Esophagus mucosa (tissue), 1 donor: Measurements from ENCODE around the gene ZC3H13. TPM values are rescaled to one million over a fixed set of nuclear protein-coding genes. Genes with fewer than 3 reads are reported as not detected.
"Not testable (repeated sequence)": the region's sequence is repeated elsewhere in the genome, so short reads cannot be mapped to it uniquely, and the experiment has no call there.

Source experiments
- ATAC-seq: fragments of 200-7000 bp; cut with Tn5 transposase; one replicate; pipeline ENCODE4 v1.9.1; 2020
- total RNA-seq: library from RNA; stranded (reverse); gene quantifications from one replicate; pipeline ENCODE4 v1.2.4, GENCODE V29; 2023
- donor health status: DM: yes; HTN: yes; CAD: no.

Gene ZC3H13
- total RNA-seq, 1 donor from 2014 or later, result 22.1 TPM

DNA sequence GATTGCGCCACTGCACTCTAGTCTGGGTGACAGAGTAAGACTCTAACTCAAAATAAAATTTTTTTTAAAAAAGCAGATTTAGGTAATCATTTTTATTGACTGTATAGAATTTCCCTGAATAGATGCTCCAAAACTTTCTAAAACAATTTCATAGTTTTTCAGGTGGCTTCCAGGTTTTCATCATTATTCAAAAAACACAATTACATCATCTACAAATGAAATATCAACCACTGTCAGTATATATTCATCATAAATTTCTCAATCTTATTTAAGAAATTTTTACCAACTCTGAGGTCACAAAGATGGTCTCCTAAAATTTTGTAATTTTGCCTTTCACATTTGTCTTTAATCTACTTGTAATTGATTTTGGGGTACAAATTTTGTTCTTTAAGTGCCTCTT lies 48.1 kb downstream of the ZC3H13 start:
- no peak for ATAC-seq

DNA sequence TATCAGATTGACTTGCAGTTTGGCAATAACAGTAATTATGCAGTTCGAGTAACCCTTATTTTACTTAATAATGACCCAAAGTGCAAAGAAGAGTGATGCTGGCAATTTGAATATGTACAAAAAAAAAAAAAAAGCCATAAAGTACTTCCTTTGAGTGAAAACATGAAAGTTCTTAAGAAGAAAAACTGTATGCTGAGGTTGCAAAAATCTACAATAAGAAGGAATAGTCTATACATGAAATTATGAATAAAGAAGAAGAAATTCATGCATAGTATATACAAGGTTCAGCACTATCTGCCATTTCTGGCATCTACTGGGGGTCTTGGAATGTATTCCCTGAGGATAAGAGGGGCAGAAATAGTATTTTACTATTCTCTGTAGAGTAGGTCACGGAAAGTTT lies 55.9 kb downstream of the ZC3H13 start:
- no peak for ATAC-seq

DNA sequence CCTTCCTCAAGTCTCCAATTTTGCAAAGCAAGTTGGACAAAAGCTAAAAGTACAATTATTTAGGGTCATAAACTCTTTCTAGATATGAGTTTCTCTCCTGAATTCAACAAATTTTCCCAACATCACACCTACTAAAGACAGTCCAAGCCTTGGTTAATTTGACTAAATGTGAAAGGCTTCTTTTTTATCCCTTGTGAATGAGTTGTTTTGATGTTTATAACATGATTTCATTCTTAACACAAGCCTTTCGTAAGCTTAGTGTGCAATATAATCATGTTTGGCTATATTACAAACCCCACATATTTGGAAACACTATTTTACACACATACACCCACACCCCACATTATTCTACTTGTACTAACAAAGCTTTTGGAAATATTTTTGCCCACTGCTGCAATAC lies 57.3 kb downstream of the ZC3H13 start:
- no peak for ATAC-seq

DNA sequence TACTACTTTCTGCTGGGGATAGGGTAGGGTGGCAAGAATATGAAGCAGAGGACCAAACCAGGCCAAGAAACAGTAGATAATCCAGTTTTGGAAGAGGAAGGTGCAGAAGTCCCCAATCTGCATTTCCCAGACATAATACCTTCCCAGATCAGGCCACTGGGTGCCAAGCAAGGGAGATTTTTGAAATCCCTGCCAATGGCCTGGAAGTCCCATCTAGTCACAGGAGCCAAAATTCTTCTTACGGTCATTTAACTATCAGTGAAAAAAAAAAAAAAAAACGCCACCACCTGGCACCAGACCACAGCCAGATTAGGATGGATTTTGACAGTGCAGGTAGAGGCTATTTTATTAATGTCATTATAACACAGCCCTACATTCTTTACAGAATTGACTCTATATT lies 57.8 kb downstream of the ZC3H13 start:
- ATAC-seq, result no peak

DNA sequence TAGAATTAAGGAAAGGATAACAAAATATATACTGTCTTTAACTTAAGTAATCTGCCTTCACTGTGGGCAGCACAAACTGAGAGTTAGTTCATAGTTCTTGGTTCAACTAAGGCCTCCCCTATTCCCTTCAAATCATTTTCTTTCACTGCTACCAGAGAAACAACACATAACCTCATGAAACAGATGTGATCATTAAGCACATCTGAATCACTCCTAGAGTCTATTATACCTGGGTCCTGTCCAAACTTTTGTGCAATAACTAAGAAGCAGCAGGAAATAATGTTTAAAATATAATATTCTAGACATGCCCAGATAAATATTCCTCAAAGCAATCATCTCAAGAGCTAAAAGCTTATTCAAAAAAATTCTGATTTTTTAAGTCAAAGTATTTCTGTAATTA lies 62.9 kb downstream of the ZC3H13 start:
- no peak for ATAC-seq

DNA sequence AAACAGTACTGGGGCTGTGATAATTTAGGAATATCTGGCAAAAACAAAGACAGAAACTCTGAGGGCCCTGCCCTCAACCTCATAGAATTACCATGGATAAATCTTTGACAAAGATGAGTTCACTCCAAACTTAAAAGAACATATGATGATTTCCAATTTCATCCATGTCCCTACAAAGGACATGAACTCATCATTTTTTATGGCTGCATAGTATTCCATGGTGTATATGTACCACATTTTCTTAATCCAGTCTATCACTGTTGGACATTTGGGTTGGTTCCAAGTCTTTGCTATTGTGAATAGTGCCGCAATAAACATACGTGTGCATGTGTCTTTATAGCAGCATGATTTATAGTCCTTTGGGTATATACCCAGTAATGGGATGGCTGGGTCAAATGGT lies 71.4 kb downstream of the ZC3H13 start:
- ATAC-seq, result not testable (repeated sequence)

DNA sequence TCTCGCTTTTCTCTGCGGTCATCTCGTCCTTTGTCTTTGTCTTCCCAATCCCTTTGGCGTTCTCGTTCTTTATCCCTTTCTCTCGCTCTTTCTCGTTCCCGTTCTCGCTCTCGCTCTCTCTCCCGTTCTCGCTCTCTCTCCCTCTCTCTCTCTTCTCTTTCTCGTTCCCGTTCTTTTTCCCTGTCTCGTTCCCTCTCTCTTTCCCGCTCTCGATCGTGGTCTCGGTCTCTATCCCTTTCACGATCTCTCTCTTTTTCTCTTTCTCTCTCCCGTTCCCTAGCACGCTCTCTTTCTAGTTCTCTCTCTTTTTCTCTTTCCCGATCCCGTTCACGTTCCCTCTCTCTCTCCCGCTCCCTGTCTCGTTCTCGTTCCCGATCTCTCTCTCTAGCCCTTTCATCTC lies 77.2 kb downstream of the ZC3H13 start:
- no peak for ATAC-seq

DNA sequence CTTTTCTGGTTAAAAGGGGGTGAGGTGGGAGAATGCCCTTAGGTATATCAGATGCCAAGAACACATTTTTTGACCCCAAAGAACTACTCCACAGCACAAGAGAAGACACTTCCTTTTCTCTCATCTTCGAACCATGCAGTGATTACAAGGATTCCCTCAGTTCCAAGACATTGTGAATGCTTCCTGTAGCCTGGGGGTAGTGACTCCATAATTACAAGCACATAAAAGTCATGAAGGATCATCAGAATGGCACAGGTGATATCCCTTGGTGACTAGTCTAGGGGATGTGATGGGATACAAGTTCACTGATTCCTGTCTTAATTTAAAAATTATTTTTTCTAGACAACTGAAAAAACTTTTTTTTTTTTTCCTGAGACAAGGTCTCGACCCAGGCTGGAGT lies 78.0 kb downstream of the ZC3H13 start:
- ATAC-seq, result no peak

DNA sequence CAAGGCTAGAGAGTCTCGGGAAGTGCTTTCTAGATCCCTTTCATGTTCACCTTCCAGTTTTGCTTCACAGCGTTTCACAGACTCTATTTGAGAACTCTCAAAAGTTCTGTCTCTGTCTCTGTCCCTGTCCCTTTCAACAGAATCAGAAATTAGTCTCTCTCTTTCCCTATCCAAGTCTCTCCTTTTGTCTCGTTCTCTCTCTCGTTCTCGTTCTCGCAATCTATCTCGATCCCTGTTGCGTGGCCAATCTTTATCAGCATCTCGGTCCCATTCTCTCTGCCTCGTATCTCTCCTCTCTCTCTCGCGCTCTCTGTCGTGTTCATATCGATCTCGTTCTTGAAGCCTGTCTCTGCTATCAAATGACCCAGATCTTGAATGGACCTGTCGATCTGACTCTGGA lies 85.0 kb downstream of the ZC3H13 start:
- no peak for ATAC-seq

DNA sequence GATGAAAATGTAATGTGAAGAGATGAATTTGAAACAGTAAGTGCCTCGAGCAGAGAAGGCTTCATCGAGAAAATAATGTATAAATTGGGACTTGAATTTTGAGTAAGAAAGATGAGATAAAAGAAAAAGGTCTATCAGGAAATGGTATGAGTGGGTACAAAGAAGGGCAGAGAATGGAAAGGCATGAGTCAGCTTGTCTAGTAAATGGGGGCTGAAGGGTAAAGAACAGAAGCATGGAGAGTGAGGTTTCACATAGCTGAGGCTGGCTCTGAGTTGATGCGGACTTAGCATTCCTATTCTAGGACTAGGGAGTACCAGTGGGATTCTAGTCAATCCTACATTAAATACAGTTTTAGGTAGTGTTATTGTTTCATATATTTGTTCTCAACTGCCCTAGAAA lies 85.8 kb downstream of the ZC3H13 start:
- no peak for ATAC-seq

DNA sequence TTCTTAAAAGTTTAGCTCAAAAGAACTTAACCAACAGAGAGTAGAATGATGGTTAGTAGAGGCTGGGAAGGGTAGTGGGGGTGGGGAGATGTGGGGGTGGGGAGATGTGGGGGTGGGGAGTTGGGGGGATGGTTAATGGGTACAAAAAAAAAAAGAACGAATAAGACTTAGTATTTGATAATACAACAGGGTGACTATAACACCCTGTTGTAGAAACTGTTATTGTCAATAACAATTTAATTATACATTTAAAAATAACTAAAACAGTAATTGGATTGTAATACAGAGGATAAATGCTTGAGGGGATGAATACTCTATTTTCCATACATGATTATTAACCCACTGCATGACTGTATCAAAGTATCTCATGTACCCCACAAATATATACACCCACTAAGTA lies 91.1 kb downstream of the ZC3H13 start:
- ATAC-seq, result no peak

DNA sequence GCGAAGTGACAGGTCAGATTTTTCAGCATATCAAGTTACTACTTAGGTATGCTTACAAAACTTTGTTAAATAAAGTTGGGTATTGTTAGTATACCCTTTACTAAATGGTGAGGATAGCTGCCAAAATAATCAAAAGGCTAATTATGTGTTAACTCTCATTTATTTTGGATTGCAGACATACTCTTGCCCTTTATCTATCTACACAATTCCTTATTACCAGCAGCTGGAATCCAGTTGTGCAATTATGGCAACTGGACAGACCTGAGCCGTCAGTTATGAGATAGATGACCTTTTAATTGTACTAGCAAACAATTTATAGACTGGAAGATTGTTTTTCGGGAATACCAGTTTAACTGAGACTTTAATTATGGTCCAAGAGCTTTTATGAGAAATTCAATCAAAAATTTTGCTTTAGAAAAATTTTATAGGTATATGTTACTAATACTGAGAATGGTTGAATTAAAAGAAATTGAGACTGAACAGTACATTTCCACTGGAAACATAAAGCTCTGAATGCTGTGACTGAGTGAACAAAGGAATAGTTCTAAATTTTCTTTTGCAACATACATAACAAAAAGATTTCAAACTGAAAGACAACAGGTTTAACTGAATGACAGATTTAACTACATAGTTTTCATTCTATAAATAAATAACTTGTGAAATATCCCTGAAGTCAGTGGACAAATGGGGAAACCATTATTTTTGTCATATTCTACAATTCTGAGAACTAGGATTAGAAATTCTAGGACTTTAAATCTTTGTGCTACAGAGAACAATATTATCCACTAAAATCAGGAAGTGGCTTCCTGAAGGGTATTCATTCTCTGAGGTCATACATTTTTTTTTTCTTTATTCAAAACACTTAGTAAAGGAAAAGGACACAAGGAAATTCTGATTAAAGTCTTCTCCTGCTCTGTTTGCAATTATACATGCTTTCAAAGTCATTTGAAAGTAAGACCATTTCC lies 97.4 kb downstream of the ZC3H13 start:
- no peak for ATAC-seq

DNA sequence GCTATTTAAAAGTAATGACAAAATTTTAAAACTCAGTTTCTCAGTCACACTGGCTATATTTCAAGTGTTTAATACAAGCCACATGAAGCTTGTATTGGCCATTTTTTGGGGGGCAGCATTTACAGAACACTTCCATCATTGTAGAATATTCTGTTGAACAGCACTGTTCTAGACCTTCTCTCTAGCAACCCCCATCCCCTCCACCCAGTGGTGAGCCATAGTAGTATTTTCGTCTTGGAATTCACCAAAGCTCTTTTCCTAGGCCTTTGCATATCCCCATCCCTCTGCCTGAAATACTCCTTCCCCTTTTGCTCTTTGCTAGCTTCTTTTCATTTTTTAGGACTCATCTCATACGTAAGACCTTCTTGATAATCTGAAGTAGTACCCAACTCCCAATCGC lies 99.5 kb downstream of the ZC3H13 start:
- no peak for ATAC-seq

DNA sequence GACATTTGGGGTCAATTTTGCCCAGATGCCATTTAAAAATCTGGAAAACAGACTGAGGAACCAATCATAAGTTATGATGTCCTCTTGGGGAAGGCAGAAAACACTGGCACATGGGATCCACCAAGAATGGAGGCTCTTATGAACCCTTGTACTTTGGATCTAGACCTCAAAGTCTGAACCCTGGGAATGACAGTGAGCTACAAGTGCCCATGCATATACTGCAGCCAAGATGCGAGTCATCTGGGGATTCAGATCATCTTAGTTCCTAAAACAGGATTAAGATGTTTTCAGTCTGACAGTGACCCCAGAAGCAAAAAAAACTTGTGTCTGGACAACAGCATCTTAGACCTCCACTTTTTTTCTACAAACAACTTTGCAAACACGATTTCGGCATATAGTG lies 100.8 kb downstream of the ZC3H13 start:
- no peak for ATAC-seq

DNA sequence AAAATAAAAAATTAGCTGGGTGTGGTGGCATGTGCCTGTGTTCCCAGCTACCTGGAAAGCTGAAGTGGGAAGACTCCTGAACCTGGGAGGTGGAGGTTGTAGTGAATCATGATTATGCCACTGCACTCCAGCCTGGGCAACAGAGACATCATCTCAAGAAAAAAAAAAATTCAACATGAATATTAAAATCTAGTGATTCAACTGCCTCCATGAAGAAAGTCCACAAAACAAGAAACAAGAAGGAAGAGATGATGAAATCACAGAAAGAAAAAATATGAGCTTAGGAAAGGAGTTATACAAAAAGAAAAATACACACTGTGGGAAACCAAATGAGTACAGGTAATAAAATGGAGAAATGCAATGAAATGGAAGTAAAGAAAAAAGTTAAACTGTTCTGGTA lies 101.4 kb downstream of the ZC3H13 start:
- ATAC-seq, result no peak

DNA sequence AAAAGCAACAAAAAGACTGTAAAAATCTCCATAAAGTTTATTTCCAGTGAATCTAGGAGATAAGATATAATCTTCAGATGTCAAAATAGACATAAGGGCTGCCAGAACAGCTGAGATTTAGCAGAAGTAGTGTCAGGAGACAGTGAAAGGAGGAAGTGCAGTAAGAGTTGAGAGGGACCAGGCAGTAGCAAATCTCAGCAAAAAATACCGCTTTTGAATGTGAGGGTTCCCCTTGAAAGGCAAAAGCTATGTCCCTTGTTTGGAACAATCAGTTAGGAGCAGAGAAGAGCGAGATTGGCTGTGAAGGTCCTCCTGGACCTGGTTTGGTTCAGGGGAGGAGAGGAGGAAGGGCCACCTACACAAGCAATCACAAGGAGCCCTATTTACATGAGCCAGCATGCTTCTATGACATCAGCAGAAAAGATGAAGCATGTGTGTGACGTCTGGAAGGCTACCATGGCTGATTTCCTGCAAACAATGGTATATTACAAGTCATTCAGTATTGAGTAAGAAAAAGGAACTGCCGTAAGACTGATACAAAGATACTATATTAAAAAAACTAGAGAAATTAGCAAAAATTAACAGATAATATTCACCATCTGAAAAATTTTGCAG lies 102.1 kb downstream of the ZC3H13 start:
- ATAC-seq, result peak; percentile 36

DNA sequence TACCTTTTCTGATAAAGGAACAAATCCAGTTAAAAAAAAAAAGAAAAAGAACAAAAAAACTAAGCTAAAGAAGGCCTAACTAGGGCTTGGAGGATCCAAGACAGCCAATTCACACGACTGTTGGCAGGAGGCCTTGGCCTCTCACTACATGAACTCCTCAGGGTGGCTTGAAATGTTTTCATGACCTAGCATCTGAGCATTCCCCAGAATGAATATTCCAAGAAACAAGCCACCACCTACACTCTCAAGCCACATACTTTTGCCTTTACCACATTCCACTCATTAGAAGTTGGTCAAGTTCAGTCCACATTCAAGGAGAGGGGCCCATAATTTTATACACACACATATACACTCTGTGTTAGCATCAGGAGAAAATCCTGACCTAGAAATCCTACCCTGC lies 103.4 kb downstream of the ZC3H13 start:
- ATAC-seq, result no peak

DNA sequence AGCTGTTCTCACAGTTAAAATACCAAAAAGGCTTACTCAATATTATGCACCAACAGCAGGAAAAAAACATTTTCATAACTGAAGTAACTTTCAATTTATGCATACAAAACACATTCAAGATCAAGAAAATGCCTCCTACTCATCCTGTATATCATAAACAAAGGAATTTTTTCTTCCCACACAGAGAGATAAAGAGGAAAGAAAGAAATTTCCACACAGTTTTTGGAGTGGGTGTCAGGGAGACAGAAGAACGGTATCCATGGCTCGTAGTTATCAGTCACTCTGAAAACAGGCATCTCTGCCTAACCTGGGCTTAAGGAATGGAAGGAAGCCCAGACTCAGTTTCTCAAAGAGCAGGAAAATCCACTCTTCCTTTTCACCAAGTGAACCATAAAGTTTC lies 108.6 kb downstream of the ZC3H13 start:
- ATAC-seq, result no peak

DNA sequence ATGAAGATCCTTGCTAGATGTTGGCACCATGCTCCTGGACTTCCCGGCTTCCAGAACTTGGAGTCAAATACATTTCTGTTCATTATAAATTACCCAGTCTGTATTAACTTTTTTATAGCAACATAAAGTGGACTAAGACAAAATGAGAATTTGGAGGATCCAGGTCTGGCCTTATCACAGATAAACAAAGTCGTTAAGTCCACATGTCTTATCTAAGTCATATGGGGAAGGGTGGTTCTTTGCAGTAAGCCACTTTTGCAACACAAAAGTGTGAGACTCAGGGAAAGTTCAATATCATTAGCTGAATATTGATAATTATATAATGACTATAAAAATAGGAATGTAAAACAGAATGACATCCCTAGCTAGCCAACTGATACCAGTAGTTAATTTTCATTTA lies 109.4 kb downstream of the ZC3H13 start:
- ATAC-seq, result no peak

DNA sequence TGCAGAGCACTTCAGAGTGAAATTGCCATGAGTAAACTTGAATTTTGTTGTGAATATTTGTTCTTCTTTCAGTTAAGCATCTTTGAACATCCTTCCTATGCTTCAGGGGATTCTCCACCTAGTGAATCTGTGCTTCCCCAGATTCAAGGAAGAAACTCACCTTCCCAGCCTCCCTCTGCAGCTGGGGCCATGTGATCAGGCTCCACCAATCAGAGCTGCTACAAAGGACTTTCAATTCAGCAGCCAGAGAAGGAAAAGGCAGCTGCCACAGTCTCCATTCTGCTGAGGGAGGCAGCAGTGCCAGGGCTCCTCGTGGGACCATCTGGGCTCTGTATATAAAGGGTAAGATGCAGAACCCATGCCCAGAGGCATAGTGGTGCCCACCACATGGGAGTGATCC lies 111.3 kb downstream of the ZC3H13 start:
- ATAC-seq, result no peak

DNA sequence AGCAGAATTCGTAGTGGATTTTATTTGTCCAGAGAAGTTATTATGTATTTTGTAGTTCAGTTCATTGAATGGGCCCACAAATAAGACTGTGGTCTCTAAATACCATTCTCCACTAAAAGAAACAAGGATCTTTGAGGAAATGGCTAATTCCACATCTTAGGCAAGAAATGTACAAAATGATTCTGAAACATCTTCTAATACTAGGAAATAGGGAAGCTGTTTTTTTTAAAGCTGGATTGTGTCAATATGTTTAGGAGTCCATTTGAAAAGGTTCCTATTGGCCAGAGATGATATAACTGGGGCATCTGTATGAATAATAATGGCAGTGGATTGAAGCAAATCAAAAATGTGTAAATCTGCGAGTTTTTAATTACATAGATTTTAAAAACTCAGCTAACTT lies 112.5 kb downstream of the ZC3H13 start:
- ATAC-seq, result no peak

DNA sequence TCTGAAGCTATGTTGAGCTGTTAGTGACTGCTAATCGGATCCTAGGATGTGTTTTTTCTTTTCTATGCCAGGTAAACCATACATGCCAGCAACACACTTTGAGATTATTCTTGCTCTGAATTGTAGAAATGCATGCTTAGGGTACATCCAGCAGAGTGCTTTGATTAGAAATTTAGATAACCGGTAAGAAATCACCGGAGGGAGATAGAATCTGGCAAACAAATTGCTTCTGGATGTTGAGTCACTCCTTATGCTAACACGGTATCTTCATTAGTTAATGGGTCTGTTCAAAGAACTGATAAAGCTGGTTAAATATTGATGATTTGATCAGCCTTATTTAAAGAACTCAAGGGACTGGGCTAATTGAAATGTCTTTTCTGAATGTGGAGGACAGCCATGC lies 115.9 kb downstream of the ZC3H13 start:
- no peak for ATAC-seq

DNA sequence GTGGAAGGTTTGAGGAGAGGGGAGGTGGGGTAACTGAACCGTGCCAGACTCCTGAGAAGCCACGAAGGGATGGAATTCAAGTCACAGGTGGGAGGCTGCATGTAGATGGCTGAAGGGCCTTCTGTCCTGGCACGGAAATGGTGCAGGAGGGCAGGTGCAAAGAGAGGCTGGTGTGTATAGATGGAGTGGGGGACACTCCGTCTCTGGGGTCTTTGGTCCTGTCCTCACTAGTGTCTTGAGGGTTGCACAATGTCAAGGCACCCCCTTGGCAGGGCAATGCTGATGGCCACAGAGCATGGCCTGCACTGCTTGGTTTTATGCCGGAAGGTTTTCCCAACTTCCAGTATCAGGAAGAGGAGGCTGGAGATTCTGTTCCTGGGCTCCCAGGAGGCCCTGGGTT lies 118.3 kb downstream of the ZC3H13 start:
- no peak for ATAC-seq

DNA sequence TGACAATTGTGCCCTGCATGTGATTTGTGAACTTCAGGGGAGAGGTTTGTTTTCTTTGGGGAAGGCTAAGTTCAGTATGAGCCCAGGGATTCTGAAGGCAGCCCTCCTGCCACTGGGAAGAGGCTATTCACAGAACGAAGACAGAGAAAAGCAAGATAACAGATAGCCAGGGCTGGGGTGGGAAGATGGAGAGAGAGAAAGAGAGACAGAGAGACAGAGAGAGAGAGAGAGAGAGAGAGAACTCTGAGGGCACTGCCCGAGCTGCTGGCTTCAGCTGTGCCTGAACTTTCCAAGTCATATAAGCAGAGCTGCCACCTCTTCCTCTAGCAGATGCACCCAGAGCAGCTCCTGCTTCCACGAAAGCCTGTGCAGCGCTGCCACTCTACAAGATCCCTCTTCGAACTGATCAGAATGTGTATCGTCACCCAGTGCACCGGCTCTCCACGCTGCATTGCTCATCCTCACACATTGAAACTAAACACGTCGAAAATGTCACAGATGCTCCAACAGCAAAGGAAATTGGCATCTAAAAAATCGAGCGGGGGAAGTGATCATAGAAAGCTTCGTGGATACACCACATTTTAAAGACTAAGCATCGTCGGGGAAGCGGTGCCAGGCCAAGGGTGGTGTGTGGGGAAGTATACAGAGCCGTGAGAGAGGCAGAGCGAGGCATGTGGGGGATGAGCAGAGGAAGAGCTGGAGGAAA lies 119.2 kb downstream of the ZC3H13 start:
- ATAC-seq, result no peak
